GM12878 (cell line): ENCODE measurements around the gene XPO1.

Experiments used
- CTCF ChIP-seq, 3 experiments: IDR thresholded peaks in 2 of 3; conservative IDR thresholded peaks in 1 of 3; 2 replicates each; pipeline ENCODE4 v1.5.1; 2011; ENCODE audit warnings: low read depth in 3 of 3, low read length in 3 of 3, mild to moderate bottlenecking in 3 of 3, control low read depth in 2 of 3, moderate library complexity in 2 of 3, inconsistent platforms in 1 of 3, mixed read lengths in 1 of 3; ENCODE audit not compliant: control insufficient read depth in 2 of 3, insufficient read depth in 1 of 3; ENCODE audit errors: extremely low read depth in 1 of 3
- EP300 ChIP-seq, 2 experiments: fragments of 150-350 bp in 1 of 2; IDR thresholded peaks; 2 replicates each; pipeline ENCODE4 v1.6.1; 2011 to 2012; ENCODE audit warnings: low read depth in 2 of 2, low read length in 2 of 2, borderline replicate concordance in 1 of 2, improper control_type of control experiment in 1 of 2, inconsistent platforms in 1 of 2; ENCODE audit not compliant: control insufficient read depth in 1 of 2
- RBBP5 ChIP-seq: fragments of 200-600 bp; sonication (generic); conservative IDR thresholded peaks from 2 replicates; pipeline ENCODE4 v1.6.1; 2016
- SP1 ChIP-seq: IDR thresholded peaks from one replicate; pipeline ENCODE4 v1.6.1; 2011; ENCODE audit warnings: low read depth, low read length
- SREBF1 ChIP-seq: IDR thresholded peaks from 2 replicates; pipeline ENCODE4 v1.6.1; 2012; ENCODE audit warnings: mild to moderate bottlenecking, low read length

GRCh38 chr2:61448229-61448628, 89.9 kb downstream of the XPO1 start:
- TF ChIP-seq EP300 (IDR thresholded peaks at IDR 0.05; ENCODE audit: borderline replicate concordance in 1 of 2, control insufficient read depth in 1 of 2, low read depth in 2 of 2, low read length in 2 of 2) (no peak), CTCF (IDR thresholded peaks at IDR 0.05 in 2 of 3, conservative IDR thresholded peaks at IDR 0.05 in 1 of 3; ENCODE audit: control insufficient read depth in 2 of 3, extremely low read depth in 1 of 3, insufficient read depth in 1 of 3, low read depth in 3 of 3, low read length in 3 of 3) (no peak), SREBF1 (no peak), RBBP5 (no peak), SP1 (no peak)
